ENCODE data around the gene KCNJ6.

KCNJ6 gene

DNA sequence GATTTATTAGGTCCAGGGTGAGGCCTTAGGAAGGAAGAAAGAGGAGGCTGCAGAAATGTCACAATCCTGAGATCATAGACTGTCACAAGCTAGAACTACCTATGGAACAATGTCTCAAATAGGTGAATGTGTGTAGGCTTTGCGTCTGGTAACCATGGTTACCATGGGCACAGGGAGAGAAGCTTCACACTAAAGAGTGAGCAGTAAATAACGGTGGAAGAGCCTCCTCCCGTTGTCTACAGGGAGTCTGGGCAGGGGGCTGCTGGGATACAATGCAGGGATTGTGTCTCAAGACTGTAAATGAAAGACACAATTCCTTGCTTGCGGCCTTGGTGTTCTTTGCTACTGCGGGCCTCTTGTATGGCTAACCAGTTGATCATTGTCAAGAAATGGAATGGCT, 28.2 kb upstream of the KCNJ6 start:
- DNase-seq (ENCODE audit: low read depth): no peak
- TF ChIP-seq, protein P1, sequence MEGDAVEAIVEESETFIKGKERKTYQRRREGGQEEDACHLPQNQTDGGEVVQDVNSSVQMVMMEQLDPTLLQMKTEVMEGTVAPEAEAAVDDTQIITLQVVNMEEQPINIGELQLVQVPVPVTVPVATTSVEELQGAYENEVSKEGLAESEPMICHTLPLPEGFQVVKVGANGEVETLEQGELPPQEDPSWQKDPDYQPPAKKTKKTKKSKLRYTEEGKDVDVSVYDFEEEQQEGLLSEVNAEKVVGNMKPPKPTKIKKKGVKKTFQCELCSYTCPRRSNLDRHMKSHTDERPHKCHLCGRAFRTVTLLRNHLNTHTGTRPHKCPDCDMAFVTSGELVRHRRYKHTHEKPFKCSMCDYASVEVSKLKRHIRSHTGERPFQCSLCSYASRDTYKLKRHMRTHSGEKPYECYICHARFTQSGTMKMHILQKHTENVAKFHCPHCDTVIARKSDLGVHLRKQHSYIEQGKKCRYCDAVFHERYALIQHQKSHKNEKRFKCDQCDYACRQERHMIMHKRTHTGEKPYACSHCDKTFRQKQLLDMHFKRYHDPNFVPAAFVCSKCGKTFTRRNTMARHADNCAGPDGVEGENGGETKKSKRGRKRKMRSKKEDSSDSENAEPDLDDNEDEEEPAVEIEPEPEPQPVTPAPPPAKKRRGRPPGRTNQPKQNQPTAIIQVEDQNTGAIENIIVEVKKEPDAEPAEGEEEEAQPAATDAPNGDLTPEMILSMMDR (IDR thresholded peaks at IDR 0.05; ENCODE audit: low read depth, low read length): no peak
- TF ChIP-seq, protein P2, sequence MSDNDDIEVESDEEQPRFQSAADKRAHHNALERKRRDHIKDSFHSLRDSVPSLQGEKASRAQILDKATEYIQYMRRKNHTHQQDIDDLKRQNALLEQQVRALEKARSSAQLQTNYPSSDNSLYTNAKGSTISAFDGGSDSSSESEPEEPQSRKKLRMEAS (IDR thresholded peaks at IDR 0.05; ENCODE audit: low read depth, low read length): no peak
- no peak for TF ChIP-seq MYC (IDR thresholded peaks at IDR 0.05; ENCODE audit: low read depth, low read length)
- no peak for TF ChIP-seq POLR2A (IDR thresholded peaks at IDR 0.05; ENCODE audit: extremely low read depth, insufficient read length)
- H3K4me3 ChIP-seq (ENCODE audit: low read depth, low read length): no peak overlapping the region

DNA sequence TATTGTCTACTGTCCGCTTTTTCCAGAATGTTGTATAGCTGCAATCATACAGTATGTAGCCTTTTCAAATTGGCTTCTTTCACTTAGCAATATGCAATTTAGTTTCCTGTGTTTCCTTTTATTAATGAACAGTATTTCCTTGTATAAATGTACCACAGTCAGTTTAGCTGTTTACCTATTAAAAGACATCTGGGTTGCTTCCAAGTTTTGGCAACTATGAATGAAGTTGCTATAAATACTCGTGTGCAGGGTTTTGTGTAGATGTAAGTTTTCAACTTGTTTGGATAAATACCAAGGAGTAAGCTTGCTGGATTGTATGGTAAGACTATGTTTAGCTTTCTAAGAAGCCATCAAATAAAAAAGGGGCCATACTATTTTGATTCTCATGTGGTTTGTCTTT, 24.4 kb upstream of the KCNJ6 start:
- TF ChIP-seq POLR2A (IDR thresholded peaks at IDR 0.05; ENCODE audit: extremely low read depth, insufficient read length) (no peak), MYC (IDR thresholded peaks at IDR 0.05; ENCODE audit: low read depth, low read length) (no peak)
- TF ChIP-seq, protein P2 (IDR thresholded peaks at IDR 0.05; ENCODE audit: low read depth, low read length): no peak
- TF ChIP-seq, protein P1 (IDR thresholded peaks at IDR 0.05; ENCODE audit: low read depth, low read length): no peak
- no peak overlapping the region for H3K4me3 ChIP-seq (ENCODE audit: low read depth, low read length)
- no peak for DNase-seq (ENCODE audit: low read depth)

DNA sequence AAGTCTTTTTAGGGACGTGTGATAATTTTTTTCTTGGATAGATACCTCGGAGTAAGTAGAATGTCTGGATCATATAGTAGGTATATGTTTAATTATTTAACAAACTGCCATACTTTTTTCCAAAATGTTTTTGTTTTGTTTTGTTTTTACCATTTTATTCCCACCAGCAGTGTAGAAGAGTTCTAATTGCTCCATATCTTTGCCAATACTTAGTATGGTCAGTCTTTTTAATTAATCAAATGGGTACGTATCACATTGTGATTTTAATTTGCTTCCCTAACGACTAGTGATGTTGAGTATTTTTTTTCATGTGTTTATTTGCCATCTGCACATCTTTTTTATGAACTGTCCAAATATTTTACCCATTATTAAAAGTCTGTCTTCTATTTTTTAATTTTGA, 23.6 kb upstream of the KCNJ6 start:
- no peak for DNase-seq (ENCODE audit: low read depth)
- TF ChIP-seq MYC (IDR thresholded peaks at IDR 0.05; ENCODE audit: low read depth, low read length) (no peak), POLR2A (IDR thresholded peaks at IDR 0.05; ENCODE audit: extremely low read depth, insufficient read length) (no peak)
- TF ChIP-seq, protein P1 (IDR thresholded peaks at IDR 0.05; ENCODE audit: low read depth, low read length): no peak
- TF ChIP-seq, protein P2 (IDR thresholded peaks at IDR 0.05; ENCODE audit: low read depth, low read length): no peak
- no peak overlapping the region for H3K4me3 ChIP-seq (ENCODE audit: low read depth, low read length)

DNA sequence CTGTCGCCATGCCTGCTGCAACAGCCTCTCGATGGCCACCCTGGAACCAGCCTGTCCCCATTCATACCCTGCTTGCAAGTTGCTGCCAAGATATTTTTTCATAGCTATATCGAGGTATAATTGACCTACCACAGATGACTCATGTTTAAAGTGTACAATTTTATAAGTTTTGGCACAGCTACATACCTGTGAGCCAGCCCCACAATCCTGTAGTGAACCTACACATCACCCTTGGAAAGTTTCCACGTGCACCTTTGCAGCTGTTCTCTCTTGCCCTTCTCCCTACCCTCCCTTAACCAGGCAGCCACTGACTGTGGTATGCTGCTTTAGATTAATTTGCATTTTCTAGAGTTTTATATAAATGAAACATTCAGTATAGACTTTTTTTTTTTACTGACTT, 23.0 kb upstream of the KCNJ6 start:
- H3K4me3 ChIP-seq (ENCODE audit: low read depth, low read length): no peak overlapping the region
- TF ChIP-seq, protein P2 (IDR thresholded peaks at IDR 0.05; ENCODE audit: low read depth, low read length): no peak
- TF ChIP-seq POLR2A (IDR thresholded peaks at IDR 0.05; ENCODE audit: extremely low read depth, insufficient read length) (no peak), MYC (IDR thresholded peaks at IDR 0.05; ENCODE audit: low read depth, low read length) (no peak)
- TF ChIP-seq, protein P1 (IDR thresholded peaks at IDR 0.05; ENCODE audit: low read depth, low read length): no peak
- no peak for DNase-seq (ENCODE audit: low read depth)

DNA sequence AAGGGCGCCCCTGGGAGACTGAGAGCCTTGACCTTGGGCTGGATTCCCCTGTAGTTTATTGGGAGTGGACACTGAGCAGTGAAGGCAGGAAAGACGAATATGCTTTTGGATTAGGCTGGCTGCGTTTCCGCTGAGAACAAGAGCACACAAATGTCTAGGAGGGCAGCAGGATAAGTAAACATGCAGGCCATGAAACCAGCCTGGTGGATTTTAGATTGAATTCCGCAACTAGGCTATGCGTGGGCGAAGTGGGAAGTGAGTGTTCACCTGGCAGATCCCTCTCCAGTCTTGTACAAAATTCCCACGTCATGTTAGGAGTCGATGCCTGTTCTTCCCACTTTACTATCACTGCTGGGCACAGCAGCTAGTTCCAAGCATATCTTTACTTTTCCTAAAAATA, 21.4 kb upstream of the KCNJ6 start:
- no peak overlapping the region for H3K4me3 ChIP-seq (ENCODE audit: low read depth, low read length)
- TF ChIP-seq, protein P2 (IDR thresholded peaks at IDR 0.05; ENCODE audit: low read depth, low read length): no peak
- DNase-seq (ENCODE audit: low read depth): no peak

DNA sequence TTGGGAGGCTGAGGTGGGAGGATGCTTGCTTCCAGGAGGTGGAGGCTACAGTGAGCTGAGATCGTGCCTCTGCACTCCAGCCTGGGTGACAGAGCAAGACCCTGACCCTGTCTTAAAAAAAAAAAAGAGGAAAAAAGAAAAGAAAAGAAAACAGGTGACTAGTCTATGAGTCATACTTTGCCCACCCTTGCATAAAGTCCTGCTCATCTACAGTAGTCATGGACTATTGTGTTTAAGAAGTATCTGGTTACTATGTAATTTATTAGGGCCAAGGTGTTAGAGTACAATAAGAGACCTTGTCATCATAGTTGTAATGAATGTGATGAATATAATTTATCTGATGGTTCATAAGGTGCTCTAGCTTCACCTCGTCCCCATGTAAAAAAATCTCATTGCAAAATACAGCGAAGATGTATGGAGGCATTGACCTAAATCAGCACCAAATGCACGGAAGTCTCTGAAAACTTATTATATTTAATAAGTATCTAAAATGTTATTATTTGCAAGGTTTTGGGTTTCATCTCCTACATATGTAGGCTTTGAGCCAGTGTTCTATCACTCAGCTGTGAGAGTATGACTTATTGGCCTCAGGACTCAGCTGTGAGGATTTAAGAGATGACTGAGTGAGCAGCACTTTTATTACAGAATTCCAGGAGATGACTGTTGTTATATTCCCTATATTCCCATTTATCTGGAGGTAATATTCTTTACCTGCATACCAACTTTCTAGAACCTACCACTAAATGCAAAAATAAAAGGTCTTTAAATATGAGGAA, 19.9 kb upstream of the KCNJ6 start:
- no peak for DNase-seq (ENCODE audit: low read depth)
- H3K4me3 ChIP-seq (ENCODE audit: low read depth, low read length): no peak overlapping the region
- TF ChIP-seq, protein P2 (IDR thresholded peaks at IDR 0.05; ENCODE audit: low read depth, low read length): no peak
- TF ChIP-seq, protein P1 (IDR thresholded peaks at IDR 0.05; ENCODE audit: low read depth, low read length): no peak
- TF ChIP-seq POLR2A (IDR thresholded peaks at IDR 0.05; ENCODE audit: extremely low read depth, insufficient read length) (no peak), MYC (IDR thresholded peaks at IDR 0.05; ENCODE audit: low read depth, low read length) (no peak)
